ENCODE results near the gene ACSL5.

ACSL5 gene

GRCh38 chr10:112360308-112361270 lies 13.3 kb upstream of the ACSL5 start:
- TF ChIP-seq CTCF (IDR thresholded peaks at IDR 0.05; ENCODE audit: insufficient read depth, low read depth, low read length, missing control alignments), result no peak
- H3K4me3 ChIP-seq (ENCODE audit: low read depth, low read length), result no peak overlapping the region
- no peak for DNase-seq (ENCODE audit: low read depth)

GRCh38 chr10:112361951-112362751 lies 11.8 kb upstream of the ACSL5 start:
- TF ChIP-seq CTCF (IDR thresholded peaks at IDR 0.05; ENCODE audit: insufficient read depth, low read depth, low read length, missing control alignments), result no peak
- no peak overlapping the region for H3K4me3 ChIP-seq (ENCODE audit: low read depth, low read length)
- DNase-seq (ENCODE audit: low read depth), result no peak

- no peak for TF ChIP-seq CTCF (IDR thresholded peaks at IDR 0.05; ENCODE audit: insufficient read depth, low read depth, low read length, missing control alignments)
- H3K4me3 ChIP-seq (ENCODE audit: low read depth, low read length), result no peak overlapping the region
- DNase-seq (ENCODE audit: low read depth), result no peak
Measured at GRCh38 chr10:112362833-112363232, 11.1 kb upstream of the ACSL5 start.

GRCh38 chr10:112363696-112364688 lies 9.9 kb upstream of the ACSL5 start:
- H3K4me3 ChIP-seq (ENCODE audit: low read depth, low read length), result no peak overlapping the region
- TF ChIP-seq CTCF (IDR thresholded peaks at IDR 0.05; ENCODE audit: insufficient read depth, low read depth, low read length, missing control alignments), result no peak
- DNase-seq (ENCODE audit: low read depth), result no peak

- H3K4me3 ChIP-seq (ENCODE audit: low read depth, low read length), result no peak overlapping the region
- no peak for TF ChIP-seq CTCF (IDR thresholded peaks at IDR 0.05; ENCODE audit: insufficient read depth, low read depth, low read length, missing control alignments)
- no peak for DNase-seq (ENCODE audit: low read depth)
Measured at GRCh38 chr10:112365014-112365432, 8.9 kb upstream of the ACSL5 start.

GRCh38 chr10:112365451-112365850 lies 8.5 kb upstream of the ACSL5 start:
- no peak for DNase-seq (ENCODE audit: low read depth)
- no peak for TF ChIP-seq CTCF (IDR thresholded peaks at IDR 0.05; ENCODE audit: insufficient read depth, low read depth, low read length, missing control alignments)
- H3K4me3 ChIP-seq (ENCODE audit: low read depth, low read length), result no peak overlapping the region

All from GM12865 (cell line).